HUDEP-2 (cell line): ENCODE results near the gene SPATA31C2.
"Not testable (repeated sequence)": the region's sequence is repeated elsewhere in the genome, so short reads cannot be mapped to it uniquely, and the experiment has no call there.

Experiments
- DNase-seq, 76 experiments: peaks; one replicate each; lab custom pipeline; 2025; ENCODE audit not compliant: unreplicated experiment in 76 of 76; lab: John Stamatoyannopoulos, UW

SPATA31C2 gene

DNA sequence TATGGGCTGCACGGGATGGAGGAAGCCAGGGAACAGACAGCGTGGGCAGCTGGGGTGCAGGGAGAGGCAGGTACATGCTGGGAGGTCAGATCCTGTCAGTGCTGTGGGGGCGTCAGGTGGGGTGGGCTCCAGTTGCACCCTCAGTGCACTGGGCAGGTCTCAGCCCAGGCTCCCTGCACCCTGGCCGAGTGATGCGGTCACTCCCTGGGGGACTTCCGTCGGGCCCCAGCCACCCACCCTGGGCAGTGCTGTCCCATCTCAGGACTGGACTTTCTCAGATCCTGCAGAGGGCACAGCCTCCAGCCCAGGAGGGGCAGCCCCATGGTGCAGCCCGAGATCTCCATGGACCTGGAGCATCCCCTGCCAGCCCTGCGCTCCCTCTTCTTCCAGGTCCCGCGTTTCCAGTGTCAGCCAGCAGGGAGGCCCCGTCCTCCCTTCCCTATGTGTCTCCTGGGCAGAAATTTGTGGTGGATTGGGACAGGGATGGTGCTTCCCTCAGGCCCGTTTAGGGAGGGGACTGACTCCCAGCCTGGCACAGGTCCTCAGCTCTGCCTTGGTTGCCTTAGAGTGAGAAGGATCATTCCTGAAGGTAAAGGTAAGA is 10.5 kb downstream of the SPATA31C2 start:
- not testable (repeated sequence) for DNase-seq

DNA sequence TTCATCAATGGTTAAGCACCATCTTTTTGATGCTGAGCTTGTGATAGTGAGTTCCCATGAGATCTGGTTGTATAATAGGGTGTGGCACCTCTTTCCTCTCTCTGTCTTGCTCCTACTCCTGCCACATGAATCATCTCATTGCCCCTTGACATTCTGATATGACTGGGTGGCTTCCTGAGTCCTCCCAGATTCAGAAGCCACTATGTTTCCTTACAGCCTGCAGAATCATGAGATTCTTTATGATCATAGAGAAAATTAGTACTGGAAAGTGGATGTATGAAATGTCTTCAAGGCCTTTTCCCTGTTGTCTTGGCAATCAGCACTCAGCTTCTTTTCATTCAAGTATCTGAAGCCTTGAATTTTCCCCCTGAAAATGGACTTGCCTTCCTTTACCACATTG is 14.9 kb downstream of the SPATA31C2 start:
- DNase-seq: not testable (repeated sequence)

DNA sequence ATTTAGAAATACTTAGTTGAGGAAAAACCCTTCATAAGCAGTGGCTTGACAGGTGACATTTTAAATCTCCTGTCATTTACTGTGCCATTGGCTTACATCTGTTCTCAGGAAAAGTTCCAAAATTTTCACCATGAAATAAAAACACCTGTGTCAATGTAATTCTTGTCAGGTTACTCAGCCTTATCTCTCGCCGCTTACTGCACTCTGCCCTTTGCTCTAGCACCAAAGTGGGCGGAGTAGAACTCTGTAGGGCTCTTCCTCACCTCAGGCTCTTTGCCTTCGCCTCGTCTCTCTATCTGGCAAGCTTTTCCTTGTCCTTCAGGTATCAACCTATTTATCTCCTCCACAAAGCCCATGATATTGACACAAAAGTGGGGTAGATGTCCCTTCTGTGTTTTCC is 20.2 kb downstream of the SPATA31C2 start:
- not testable (repeated sequence) for DNase-seq

DNA sequence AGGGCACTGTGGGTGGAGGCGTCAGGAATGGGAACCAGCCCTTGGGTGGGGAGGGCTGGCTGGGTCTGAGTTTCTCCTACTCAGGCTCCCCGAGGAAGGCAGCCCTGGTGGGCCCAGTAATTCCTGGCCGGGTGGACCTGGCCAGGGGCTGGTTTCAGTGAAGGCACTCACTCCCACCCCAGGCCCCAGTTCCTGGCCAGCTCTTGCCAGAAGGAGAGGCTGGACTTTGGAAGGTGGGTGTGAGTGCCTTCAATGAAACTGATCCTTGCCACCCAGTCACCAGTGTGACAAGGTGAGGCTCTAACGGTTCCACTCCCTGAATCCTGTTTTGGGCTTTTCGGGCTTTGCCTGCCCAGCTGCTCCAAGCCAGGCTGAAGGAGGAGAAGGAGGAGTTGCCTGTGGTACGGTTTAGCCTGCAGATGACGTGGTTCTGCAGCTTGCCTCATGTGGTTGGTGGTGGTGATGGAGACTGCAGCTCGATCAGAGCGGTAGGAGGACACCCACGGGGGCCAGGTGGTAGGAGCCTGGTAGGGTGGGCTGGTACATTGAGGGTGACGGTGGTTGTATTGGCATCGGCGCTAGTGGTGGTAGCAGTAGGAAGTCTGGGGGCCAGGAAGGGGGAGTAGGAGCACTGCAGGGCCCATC is 23.2 kb downstream of the SPATA31C2 start:
- DNase-seq: not testable (repeated sequence)

DNA sequence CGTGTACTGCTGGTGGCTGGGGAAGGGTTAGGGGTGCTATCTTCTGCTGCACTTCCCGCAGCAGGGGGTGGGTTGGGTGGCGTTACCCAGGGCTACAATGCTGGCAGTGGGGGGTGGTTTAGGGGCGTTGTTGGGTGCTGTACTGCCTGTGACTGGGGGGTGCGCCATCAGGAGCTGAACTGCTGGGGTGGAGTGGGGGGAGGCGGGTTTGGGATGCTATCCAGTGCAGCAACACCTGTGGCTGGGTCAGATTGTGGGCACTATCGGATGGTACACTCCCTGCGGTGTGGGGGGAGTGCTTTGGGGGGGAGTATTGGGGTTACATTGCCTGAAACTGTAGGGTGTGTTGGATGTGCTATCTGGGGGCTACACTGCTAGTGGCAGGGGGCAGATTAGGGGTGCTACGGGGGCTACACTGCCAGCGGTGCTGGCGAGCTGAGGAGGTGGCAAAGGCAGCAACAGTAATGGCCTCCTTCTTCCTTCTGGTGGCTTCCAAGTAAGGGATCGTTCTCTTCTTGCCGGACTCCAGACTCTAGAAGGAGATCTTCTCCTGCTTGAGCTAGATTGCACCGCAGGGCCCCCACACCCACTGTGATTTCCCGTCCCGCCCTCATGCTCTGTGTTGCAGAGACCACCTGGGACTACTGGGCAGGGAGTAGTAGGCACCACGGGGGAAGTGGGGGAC is 23.9 kb downstream of the SPATA31C2 start:
- not testable (repeated sequence) for DNase-seq

DNA sequence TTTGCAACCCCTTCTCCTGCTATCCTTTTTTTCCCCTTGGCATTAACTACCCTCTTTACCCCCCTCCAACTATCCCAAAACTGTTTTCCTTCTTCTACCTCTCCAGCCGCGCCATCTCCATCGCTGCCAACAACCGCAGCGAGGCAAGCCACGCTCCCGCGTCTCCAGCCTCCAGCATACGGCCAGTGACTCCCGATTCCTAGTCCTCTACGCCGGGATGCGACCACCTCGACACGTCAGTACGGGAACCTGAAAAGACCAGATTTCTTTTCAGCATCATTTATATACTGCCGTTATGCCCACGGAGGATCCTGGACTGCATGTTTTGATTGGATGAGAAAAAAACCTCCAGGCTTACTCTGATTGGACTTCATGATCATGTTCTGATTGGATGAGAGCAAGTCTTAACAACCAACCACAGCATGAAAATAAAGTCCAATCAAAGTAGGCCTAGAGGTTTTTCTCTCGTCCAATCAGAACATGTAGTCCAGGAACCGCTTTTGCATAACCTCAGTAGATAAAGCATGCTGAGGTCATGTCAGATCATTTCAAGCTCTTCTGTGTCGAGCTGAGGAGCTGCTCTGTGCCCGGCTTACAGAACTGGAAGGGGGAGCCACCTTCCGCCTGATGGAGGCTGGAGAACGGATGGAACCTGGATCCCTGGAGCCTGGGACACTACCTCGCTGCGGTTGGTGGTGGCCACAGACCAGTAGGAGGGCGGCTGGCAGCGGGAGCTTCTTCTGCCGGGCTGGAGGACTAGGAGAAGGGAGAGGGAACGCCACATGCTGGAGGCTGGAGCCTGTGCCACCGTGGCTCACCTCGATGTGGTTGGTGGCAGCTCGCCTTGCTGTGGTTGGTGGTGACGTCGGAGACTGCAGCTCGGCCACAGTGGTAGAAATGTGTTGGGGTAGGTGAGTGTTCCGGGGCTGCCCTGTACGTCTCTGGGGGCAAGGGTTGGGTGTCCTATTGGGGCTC is 24.8 kb downstream of the SPATA31C2 start:
- DNase-seq: not testable (repeated sequence)

DNA sequence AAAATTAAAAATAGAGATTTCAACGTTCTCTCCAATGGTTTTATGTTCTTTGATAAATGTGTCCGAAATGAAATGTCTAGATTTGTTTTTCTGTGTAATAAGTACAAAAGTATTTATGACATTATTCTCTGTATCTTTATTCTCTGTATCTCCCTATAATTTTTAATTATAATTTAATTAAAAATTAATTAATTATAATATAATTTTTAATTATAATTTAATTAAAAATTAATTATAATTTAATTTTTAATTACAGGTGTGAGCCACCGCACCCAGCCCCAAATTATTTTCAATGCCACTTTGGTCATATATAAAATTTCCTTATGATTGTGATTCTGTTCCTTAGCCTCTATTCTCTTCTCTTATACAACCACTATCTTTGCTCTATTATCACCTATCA is 28.2 kb downstream of the SPATA31C2 start:
- DNase-seq: no peak

DNA sequence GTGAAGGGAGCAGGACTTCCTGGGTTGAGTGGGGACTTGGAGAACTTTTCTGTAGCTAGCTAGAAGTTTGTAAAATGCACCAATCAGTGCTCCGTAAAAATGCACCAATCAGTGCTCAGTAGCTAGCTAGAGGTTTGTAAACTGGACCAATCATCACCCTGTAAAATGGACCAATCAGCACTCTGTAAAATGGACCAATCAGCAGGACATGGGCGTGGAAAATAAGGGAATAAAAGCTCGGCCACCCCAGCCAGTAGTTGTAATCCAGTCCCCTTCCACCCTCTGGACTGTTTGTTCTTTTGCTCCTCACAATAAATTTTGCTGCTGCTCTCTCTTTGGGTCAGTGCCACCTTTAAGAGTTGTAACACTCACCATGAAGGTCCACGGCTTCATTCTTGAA is 29.5 kb downstream of the SPATA31C2 start:
- DNase-seq: no peak

DNA sequence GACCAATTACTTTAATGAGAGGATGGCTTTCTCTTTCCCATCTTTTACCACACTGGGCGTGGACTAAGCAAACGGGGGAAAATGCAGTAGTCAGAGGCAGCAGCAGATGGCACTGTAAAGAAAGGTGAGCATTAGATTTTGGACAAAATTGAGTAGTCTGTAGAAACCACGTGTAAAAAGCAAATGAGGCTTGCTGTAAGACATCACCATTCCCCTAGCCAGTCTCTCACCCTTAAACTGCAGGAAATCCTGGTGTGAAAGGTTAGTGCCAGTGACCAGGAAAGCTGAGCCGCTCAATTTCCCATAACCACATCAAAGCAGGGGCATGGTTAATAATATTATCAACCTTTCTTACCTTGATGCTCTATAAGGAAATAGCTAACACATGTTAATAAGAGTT is 31.8 kb downstream of the SPATA31C2 start:
- DNase-seq: peak in 1 of 76 experiments; percentile 2

DNA sequence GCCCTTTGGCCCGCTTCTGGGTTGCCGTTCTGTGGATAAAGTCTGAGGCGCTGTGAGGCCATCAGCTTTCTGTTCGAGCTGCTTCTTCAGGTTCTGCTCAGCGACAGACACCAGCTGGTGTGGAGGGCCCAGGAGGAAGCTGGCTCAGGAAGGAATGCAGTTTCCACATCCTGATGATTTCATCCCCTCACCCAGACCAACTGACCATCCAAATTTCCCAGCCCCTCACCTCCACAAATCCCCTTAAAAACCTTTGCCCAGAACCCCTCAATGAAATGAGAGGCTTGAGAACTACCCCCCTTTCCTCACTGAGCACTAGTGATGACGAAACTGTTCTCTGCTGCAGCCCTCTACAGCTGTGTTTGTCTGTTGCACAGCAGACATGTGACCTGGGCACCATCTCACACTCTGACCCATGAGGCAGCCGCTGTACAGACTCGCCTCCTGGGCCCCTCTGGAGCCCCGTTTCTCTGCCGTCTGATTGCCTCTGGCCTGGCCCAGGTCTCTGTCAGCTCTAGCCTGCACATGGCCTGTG is 45.4 kb downstream of the SPATA31C2 start:
- no peak for DNase-seq

DNA sequence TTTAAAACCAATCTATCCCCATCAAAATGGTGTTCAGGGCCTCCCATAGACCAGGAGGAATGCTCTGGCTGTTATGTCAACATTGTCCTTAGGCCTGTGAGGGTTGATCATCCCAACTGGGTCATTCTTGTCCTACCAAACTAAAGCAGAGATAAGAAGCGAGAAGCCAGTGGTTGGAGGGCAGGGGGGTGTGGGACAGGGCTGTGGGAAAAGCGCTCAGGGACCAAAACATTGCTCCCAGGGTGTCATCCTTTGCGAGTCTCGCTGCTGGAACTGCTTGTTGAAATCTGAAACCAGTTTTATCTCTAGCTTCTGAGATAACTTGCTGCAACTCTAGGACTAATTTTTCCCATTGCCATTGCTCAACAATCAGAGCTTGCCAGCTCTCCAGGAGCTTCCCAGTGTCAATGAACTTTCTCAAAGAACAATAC is 48.1 kb downstream of the SPATA31C2 start:
- no peak for DNase-seq

DNA sequence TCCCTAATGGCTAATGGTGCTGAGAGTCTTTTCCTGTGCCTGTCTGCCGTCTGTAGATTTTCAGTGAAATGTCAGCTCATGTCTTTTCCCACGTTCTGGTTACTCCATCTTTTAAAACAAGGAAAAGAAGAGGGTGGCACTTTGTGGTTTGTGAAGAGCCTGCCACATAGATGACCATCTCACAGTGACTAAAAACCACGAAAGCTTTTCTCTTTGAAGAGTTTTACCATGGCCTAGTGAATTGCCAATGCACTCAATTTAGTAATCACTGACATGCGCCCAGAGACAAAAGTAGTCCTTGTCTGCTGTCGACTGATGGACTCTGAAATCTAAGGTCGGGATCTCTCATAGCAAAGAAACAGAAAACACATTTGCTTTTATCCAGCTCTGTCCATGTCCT is 50.4 kb downstream of the SPATA31C2 start:
- DNase-seq: no peak

DNA sequence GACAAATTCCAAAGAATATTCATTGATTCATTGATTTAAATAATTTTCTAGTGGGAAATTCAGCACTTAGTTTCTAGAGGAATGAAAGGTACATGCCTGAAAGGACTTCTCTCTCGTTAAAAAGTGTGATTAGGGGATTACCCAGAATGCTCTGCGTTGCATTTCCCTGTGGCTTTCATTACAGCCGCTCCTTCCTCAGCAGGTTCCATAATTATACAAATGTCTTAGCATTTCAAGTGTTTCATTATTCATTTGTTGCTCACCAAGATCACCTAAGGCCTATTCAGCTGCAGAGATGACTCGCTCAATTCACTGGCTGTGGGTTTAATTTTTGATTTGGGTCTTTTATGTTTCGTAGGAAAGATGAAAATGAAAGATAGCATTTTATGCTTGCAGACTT is 52.8 kb downstream of the SPATA31C2 start:
- DNase-seq: no peak

DNA sequence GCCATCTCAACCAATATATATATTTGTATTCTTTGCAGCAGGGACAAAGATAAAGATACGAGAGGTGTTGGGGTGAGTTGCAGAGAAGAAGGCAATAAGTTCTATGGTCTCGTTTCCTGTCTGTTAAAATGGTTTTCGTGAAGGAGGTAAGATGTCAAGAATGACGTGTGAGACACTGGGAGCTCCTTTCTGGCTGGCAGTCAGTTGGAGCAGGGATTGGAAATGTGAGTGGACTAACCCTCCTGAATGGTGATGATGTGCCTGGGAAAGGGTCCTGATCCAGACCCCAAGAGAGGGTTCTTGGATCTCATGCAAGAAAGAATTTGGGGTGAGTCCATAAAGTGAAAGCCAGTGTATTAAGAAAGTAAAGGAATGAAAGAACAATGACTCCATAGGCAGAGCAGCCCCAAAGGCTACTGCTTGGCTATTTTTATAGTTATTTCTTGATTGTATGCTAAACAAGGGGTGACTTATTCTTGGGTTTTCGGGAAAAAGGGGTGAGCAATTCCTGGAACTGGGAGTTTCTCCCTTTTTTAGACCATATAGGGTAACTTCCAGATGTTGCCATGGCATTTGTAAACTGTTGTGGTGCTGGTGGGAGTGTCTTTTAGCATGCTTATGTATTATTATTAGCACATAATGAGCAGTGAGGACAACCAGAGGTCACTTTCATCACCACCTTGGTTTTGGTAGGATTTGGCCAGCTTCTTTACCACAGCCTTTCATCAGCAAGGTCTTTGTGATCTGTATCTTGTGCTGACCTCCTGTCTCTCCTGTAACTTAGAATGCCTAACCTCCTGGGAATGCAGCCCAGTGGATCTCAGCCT is 53.7 kb downstream of the SPATA31C2 start:
- DNase-seq: no peak
